Fibroblast of lung (primary cell): ENCODE data around the gene MBOAT2.

Experiments used
- EZH2 ChIP-seq: IDR thresholded peaks from 2 replicates; pipeline ENCODE4 v1.5.1; 2012; ENCODE audit warnings: low read length, control low read depth, mild to moderate bottlenecking; ENCODE audit errors: missing control alignments
- TF ChIP-seq, protein P1 (sequence below), 2 donors: IDR thresholded peaks in 1 of 2; conservative IDR thresholded peaks in 1 of 2; 1 replicate in 1 of 2; 2 replicates in 1 of 2; pipeline ENCODE4 v1.5.1; 2011 to 2012; ENCODE audit warnings: low read length in 2 of 2, control low read depth in 1 of 2, inconsistent platforms in 1 of 2, low read depth in 1 of 2, mild to moderate bottlenecking in 1 of 2

DNA sequence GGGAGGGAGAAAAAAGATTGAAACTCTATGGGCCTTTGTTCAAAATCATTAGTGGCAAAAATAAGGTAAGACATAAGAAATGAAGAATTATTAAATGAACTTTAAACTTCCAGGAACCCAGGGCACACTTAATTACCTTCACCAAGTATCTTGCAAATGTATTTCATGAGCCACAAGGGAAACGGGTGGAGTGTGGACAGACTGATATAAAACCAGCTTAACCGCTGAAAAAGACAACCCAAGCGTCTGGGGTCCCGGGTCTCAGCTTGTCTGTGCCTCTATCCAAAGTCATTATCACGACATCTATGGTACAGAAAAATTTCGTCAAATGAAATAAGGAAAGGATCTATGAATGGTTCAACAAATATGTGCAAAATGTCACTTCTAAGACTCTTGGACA, 13.9 kb upstream of the MBOAT2 start:
- TF ChIP-seq, protein P1, sequence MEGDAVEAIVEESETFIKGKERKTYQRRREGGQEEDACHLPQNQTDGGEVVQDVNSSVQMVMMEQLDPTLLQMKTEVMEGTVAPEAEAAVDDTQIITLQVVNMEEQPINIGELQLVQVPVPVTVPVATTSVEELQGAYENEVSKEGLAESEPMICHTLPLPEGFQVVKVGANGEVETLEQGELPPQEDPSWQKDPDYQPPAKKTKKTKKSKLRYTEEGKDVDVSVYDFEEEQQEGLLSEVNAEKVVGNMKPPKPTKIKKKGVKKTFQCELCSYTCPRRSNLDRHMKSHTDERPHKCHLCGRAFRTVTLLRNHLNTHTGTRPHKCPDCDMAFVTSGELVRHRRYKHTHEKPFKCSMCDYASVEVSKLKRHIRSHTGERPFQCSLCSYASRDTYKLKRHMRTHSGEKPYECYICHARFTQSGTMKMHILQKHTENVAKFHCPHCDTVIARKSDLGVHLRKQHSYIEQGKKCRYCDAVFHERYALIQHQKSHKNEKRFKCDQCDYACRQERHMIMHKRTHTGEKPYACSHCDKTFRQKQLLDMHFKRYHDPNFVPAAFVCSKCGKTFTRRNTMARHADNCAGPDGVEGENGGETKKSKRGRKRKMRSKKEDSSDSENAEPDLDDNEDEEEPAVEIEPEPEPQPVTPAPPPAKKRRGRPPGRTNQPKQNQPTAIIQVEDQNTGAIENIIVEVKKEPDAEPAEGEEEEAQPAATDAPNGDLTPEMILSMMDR (conservative IDR thresholded peaks at IDR 0.05 in 1 of 2, IDR thresholded peaks at IDR 0.05 in 1 of 2; ENCODE audit: low read depth in 1 of 2, low read length in 2 of 2), result no peak
- no peak for TF ChIP-seq EZH2
